ENCODE data around the gene TMEM232. TPM values are rescaled to one million over a fixed set of nuclear protein-coding genes. Genes with fewer than 3 reads are reported as not detected.

Gene TMEM232
- total and polyA plus RNA-seq, 8 donors, result 0.68 to 3.5 (median 2.2) TPM

- Histone ChIP-seq H3K36me3 (no peaks in the 10 kb centered on the region), H3K4me3 (no peak overlapping the region), H3K4me1 (no peaks in the 10 kb centered on the region), H3K27me3 (no peaks in the 10 kb centered on the region), H3K9me3 (no peaks in the 10 kb centered on the region), H3K27ac (no peak overlapping the region)
- WGBS, 2 donors, result 75 to 81% methylated on average over 4 of the region's 4 CpGs
- TF ChIP-seq CTCF (IDR thresholded peaks at IDR 0.05), result no peak
- no peak for ATAC-seq
- no peak for DNase-seq
- intact Hi-C loops (cut with DNase I), result loop anchor here in 1 of 3 donors (5.0 kb wide), 1 partner anchor 41 kb away; no protein-coding TSS in a partner anchor
- no peak for FAIRE-seq
Observed at GRCh38 chr5:110460837-110461236, 265.6 kb downstream of the TMEM232 start.

GRCh38 chr5:110458313-110458712, 268.2 kb downstream of the TMEM232 start:
- intact Hi-C loops (cut with DNase I), result no loop called here
- DNase-seq (no peak), FAIRE-seq (no peak), ATAC-seq (no peak)
- H3K27ac ChIP-seq, result no peak overlapping the region
- no peaks in the 10 kb centered on the region for H3K36me3 ChIP-seq
- no peaks in the 10 kb centered on the region for H3K4me1 ChIP-seq
- 88 to 97% methylated on average over 1 of the region's 1 CpG for WGBS, 2 donors
- no peaks in the 10 kb centered on the region for H3K9me3 ChIP-seq
- TF ChIP-seq CTCF (IDR thresholded peaks at IDR 0.05), result no peak
- no peak overlapping the region for H3K4me3 ChIP-seq
- no peaks in the 10 kb centered on the region for H3K27me3 ChIP-seq

GRCh38 chr5:110442856-110443255, 283.6 kb downstream of the TMEM232 start:
- ATAC-seq (no peak), FAIRE-seq (no peak), DNase-seq (peak in 1 of 6 donors; percentile 11)
- Histone ChIP-seq H3K36me3 (no peaks in the 10 kb centered on the region), H3K4me1 (no peaks in the 10 kb centered on the region), H3K27me3 (no peaks in the 10 kb centered on the region), H3K9me3 (no peaks in the 10 kb centered on the region), H3K4me3 (no peak overlapping the region), H3K27ac (no peak overlapping the region)
- intact Hi-C loops (cut with DNase I), result no loop called here
- WGBS, 2 donors, result 83 to 90% methylated on average over 4 of the region's 4 CpGs
- TF ChIP-seq CTCF (IDR thresholded peaks at IDR 0.05), result no peak

GRCh38 chr5:110441035-110441434, 285.4 kb downstream of the TMEM232 start:
- no peak for TF ChIP-seq CTCF (IDR thresholded peaks at IDR 0.05)
- H3K4me1 ChIP-seq, result no peaks in the 10 kb centered on the region
- ATAC-seq (no peak), FAIRE-seq (no peak), DNase-seq (no peak)
- H3K4me3 ChIP-seq, result no peak overlapping the region
- H3K27ac ChIP-seq, result no peak overlapping the region
- H3K27me3 ChIP-seq, result no peaks in the 10 kb centered on the region
- WGBS, 2 donors, result 21 to 28% methylated on average over 2 of the region's 2 CpGs
- intact Hi-C loops (cut with DNase I), result no loop called here
- H3K9me3 ChIP-seq, result no peaks in the 10 kb centered on the region
- no peaks in the 10 kb centered on the region for H3K36me3 ChIP-seq

GRCh38 chr5:110440058-110440457, 286.4 kb downstream of the TMEM232 start:
- 63 to 83% methylated on average over 2 of the region's 2 CpGs for WGBS, 2 donors
- H3K9me3 ChIP-seq, result no peaks in the 10 kb centered on the region
- no peaks in the 10 kb centered on the region for H3K27me3 ChIP-seq
- H3K4me1 ChIP-seq, result no peaks in the 10 kb centered on the region
- ATAC-seq (no peak), DNase-seq (no peak), FAIRE-seq (no peak)
- no peak for TF ChIP-seq CTCF (IDR thresholded peaks at IDR 0.05)
- H3K4me3 ChIP-seq, result no peak overlapping the region
- intact Hi-C loops (cut with DNase I), result no loop called here
- no peak overlapping the region for H3K27ac ChIP-seq
- H3K36me3 ChIP-seq, result no peaks in the 10 kb centered on the region

All from pancreas (tissue), 10 donors.